GM12878 (cell line): Measurements from ENCODE around the gene TNIP1.

Experiments
- BCL3 ChIP-seq: IDR thresholded peaks from 2 replicates; pipeline ENCODE4 v1.6.1; 2011; ENCODE audit warnings: borderline replicate concordance, low read depth, mild to moderate bottlenecking, moderate library complexity, low read length; ENCODE audit not compliant: insufficient read depth, poor library complexity, severe bottlenecking
- CBX5 ChIP-seq: sonication (generic); IDR thresholded peaks from 2 replicates; pipeline ENCODE4 v1.6.1; 2016; ENCODE audit warnings: low read depth, moderate library complexity, mild to moderate bottlenecking, inconsistent platforms
- SMARCA5 ChIP-seq: fragments of 450-650 bp; IDR thresholded peaks from 2 replicates; pipeline ENCODE4 v1.6.1; 2017; ENCODE audit warnings: mild to moderate bottlenecking
- SP1 ChIP-seq: IDR thresholded peaks from one replicate; pipeline ENCODE4 v1.6.1; 2011; ENCODE audit warnings: low read depth, low read length
- YY1 ChIP-seq: IDR thresholded peaks from 2 replicates; pipeline ENCODE4 v1.6.1; 2011; ENCODE audit warnings: low read depth, mild to moderate bottlenecking, low read length
- ZNF217 ChIP-seq: fragments of 450-650 bp; IDR thresholded peaks from 2 replicates; pipeline ENCODE4 v1.6.1; 2017; ENCODE audit warnings: antibody characterized with exemption, mild to moderate bottlenecking

- TF ChIP-seq YY1 (no peak), ZNF217 (no peak), CBX5 (no peak), SP1 (no peak), SMARCA5 (no peak), BCL3 (no peak)
Measured at GRCh38 chr5:151019331-151019730, 61.5 kb downstream of the TNIP1 start.
